Peyer's patch (tissue), 4 donors: ENCODE measurements around the gene IGFBP2.

ENCODE experiments used
- POLR2A ChIP-seq, 2 donors: fragments of 450-650 bp; IDR thresholded peaks; one replicate each; pipeline ENCODE4 v1.5.1; 2017; ENCODE audit warnings: antibody characterized with exemption in 2 of 2, mild to moderate bottlenecking in 2 of 2, moderate library complexity in 2 of 2
- TF ChIP-seq, protein P1 (sequence below), 6 experiments: fragments of 450-650 bp in 4 of 6; fragments of 200-600 bp in 2 of 6; sonication (generic) in 1 of 6; IDR thresholded peaks; one replicate each; pipeline ENCODE4 v1.5.1; 2017 to 2019; ENCODE audit warnings: antibody characterized with exemption in 6 of 6, mild to moderate bottlenecking in 3 of 6, moderate library complexity in 1 of 6

DNA sequence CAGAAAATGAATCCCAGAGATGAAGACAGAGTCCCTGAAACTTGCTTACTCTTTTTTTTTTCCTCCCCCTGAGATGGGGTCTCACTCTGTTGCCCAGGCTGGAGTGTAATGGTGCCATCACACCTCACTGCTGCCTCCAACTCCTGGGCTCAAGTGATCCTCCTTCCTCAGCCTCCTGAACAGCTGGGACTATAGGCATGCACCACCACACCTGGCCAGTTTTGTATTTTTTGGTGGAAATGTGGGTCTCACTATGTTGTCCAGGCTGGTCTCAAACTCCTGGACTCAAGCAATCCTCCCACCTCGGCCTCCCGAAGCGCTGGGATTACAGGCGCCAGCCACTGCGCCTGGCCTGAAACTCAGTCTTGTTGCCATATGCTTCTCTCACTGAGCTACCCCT, 27.8 kb downstream of the IGFBP2 start:
- TF ChIP-seq POLR2A (IDR thresholded peaks at IDR 0.05): no peak
- TF ChIP-seq, protein P1, sequence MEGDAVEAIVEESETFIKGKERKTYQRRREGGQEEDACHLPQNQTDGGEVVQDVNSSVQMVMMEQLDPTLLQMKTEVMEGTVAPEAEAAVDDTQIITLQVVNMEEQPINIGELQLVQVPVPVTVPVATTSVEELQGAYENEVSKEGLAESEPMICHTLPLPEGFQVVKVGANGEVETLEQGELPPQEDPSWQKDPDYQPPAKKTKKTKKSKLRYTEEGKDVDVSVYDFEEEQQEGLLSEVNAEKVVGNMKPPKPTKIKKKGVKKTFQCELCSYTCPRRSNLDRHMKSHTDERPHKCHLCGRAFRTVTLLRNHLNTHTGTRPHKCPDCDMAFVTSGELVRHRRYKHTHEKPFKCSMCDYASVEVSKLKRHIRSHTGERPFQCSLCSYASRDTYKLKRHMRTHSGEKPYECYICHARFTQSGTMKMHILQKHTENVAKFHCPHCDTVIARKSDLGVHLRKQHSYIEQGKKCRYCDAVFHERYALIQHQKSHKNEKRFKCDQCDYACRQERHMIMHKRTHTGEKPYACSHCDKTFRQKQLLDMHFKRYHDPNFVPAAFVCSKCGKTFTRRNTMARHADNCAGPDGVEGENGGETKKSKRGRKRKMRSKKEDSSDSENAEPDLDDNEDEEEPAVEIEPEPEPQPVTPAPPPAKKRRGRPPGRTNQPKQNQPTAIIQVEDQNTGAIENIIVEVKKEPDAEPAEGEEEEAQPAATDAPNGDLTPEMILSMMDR (IDR thresholded peaks at IDR 0.05): no peak
